Pons (tissue), 1 donor: ENCODE results near the gene PPP6R2.
"Not testable (repeated sequence)": the region's sequence is repeated elsewhere in the genome, so short reads cannot be mapped to it uniquely, and the experiment has no call there.

Experiments
- DNase-seq: peaks from one replicate; pipeline ENCODE4 v3.0.0-alpha.2; 2016; ENCODE audit warnings: low spot score

The PPP6R2 gene

GRCh38 chr22:50401907-50402306, 58.8 kb downstream of the PPP6R2 start:
- DNase-seq: no peak

- DNase-seq: peak; percentile 80
These were observed 60.6 kb downstream of the PPP6R2 start for GRCh38 chr22:50403701-50404101.

- DNase-seq: no peak
These were observed 63.5 kb downstream of the PPP6R2 start for GRCh38 chr22:50406416-50407170.

DNA sequence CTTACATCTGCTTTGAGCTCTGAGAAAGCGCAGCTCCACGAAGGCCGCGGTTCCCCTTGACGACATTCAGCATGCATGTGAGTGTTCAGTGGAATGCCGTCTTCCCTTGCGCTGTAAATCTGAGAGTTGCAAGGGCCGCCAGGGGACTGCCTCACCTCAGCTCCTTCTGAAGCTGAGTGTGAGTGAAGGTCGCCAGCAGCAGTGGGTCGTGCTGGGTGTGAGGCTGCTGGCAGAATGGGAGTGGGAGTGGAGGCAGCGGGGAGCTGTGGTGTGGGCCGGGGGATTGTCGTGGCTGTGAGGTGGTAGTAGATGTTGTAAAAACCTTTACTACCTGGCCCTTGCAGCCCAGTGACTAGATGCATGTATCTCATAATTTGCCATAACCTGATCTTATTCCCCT, 65.2 kb downstream of the PPP6R2 start:
- DNase-seq: no peak

DNA sequence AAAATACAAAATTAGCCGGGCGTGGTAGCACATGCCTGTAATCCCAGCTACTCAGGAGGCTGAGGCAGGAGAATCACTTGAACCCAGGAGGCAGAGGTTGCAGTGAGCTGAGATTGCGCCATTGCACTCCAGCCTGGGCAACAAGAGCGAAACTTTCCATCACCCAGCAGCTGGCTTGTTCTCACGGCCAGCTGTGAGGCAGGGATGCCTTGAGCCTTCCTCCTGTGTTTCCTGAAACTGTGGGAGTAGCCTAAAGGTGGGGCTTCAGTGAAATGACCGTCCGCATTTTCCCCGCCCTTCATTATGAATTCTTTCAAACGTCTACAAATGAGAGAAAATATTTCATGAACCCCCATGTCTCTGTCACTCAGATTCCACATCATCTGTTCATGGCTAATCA, 65.8 kb downstream of the PPP6R2 start:
- not testable (repeated sequence) for DNase-seq

- DNase-seq: no peak
These were observed 71.5 kb downstream of the PPP6R2 start for GRCh38 chr22:50414476-50415248.

- DNase-seq: no peak
These were observed 72.3 kb downstream of the PPP6R2 start for GRCh38 chr22:50415426-50415825.

DNA sequence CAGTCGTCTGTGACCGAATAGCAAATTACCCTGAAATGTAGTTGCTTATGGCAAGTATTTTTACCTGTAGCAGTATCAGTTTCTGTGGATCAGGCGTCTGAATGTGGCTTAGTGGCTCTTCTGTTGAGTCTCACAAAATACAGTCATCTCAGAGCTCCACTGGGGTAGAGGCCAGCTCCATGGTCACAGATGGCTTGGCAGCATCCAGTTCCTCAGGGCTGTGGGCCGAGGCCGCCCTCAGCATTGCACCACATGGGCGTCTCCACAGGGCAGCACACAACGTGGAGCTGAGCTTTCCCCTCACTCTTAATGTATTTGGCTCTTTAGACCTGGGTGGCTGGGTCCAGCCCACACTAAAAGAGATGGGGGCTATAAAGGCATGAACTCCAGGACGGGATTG, 73.9 kb downstream of the PPP6R2 start:
- DNase-seq: peak; percentile 56

- DNase-seq: peak; percentile 44
These were observed 74.5 kb downstream of the PPP6R2 start for GRCh38 chr22:50417411-50418210.

DNA sequence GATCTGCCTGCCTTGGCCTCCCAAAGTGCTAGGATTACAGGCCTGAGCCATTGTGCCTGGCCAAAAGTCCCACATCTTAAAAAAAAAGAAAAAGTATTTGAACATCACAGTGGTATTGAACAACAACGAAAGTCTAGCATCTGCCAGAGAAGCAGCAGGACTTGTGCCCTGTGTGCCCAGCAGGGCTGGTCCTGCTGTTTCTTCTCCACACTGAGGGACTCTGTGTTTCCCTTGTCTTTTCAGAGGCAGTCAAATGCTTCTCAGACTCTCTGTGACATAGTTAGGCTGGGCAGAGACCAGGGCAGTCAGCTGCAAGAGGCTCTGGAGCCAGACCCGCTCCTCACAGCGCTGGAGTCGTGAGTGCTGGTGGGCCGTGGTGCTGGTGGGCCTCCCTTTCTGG, 75.5 kb downstream of the PPP6R2 start:
- peak; percentile 88 for DNase-seq

DNA sequence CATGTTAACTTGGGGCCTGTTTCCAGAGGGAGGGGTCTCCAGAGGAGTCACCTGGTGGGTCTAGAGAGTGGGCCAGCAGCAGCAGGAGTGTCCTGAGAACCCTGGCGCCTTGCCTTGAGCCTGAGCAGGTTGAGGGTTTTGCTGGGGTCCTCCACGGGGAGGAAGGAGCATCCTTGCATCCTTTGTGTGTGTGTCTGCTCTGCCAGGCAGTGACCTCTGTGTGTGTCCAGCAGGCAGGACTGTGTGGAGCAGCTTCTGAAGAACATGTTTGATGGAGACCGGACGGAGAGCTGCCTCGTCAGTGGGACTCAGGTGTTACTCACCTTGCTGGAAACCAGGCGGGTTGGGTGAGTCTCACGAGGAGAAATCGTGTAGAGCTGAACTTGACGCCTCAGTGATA, 76.0 kb downstream of the PPP6R2 start:
- DNase-seq: no peak

GRCh38 chr22:50420015-50420414, 76.9 kb downstream of the PPP6R2 start:
- no peak for DNase-seq

DNA sequence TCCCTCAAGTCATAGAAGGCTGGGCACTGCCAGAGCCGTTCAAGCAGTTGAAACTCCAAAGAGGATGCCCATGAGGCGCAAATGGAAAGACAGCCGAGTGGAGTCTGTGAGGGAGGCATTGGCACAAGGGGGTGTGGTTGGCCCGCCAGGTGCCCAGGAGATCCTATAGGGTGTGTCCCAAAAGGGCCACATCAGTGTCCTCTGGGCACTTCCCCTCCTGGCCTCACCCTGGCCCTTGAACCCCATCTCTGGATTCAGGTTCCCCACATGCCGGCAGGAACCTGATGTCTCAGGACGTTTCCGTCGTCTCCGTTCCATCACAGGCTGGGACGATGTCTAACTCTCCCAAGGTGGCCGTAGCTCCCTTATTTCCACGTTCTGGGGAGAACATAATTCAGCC, 77.5 kb downstream of the PPP6R2 start:
- no peak for DNase-seq

- DNase-seq: no peak
These were observed 78.9 kb downstream of the PPP6R2 start for GRCh38 chr22:50422046-50422445.

DNA sequence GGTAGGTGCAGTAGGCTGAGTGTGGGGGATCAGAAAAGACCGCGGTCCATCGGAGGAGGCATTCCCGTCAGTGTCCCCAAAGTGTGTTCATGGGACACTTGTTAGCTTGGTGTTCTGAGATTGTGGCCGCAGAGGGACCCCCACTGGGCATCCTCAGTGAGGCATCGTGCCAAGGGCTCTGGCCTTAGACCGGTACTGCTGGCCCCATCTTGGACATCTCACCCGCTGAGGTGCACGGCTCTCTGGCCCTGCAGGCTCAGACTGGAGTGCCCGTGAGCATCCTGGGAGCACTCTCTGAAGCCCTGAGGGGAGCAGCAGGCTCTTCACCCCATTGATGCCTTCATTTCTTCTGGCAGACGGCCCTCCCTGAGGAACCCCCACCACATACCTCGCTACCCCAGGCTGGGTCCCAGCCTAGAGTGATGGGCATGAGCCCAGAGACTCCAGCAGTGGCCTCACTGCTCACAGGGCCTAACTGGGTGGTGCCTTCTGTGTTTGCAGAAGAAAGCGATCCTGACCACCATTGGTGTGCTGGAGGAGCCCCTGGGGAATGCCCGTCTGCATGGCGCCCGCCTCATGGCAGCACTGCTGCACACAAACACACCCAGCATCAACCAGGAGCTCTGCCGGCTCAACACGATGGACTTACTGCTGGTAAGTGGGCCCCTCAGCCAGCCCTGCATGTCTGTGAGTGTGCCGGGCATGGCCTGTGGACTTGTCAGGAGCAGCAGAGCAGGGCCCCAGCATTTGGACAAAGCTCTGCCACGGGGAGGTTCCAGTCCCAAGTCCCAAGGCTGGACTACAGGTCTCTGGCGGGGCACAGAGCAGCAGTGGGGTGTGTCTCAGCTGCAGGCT, 80.1 kb downstream of the PPP6R2 start:
- no peak for DNase-seq

DNA sequence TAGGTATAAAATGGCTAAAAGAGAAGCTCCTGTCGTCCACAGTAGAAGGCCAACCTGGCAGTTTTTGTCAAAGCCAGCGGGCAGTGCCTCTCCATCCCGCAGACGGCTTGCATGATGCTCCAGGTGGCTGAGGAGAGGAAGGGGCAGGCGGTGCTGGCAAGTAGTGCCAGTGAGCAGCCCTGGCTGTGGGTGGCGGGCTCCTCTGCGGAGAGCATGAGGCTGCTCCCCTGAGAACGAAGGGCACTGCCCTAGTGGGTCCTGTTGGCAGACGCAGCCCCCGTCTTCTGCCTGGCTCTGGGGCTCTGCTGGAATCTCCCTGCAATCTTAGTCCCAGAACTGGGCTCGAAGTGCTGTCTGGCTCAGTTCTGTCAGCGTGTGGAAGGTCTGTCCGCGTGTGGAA, 80.8 kb downstream of the PPP6R2 start:
- DNase-seq: no peak

GRCh38 chr22:50425179-50425916, 82.2 kb downstream of the PPP6R2 start:
- no peak for DNase-seq

GRCh38 chr22:50432131-50432876, 89.2 kb downstream of the PPP6R2 start:
- no peak for DNase-seq

DNA sequence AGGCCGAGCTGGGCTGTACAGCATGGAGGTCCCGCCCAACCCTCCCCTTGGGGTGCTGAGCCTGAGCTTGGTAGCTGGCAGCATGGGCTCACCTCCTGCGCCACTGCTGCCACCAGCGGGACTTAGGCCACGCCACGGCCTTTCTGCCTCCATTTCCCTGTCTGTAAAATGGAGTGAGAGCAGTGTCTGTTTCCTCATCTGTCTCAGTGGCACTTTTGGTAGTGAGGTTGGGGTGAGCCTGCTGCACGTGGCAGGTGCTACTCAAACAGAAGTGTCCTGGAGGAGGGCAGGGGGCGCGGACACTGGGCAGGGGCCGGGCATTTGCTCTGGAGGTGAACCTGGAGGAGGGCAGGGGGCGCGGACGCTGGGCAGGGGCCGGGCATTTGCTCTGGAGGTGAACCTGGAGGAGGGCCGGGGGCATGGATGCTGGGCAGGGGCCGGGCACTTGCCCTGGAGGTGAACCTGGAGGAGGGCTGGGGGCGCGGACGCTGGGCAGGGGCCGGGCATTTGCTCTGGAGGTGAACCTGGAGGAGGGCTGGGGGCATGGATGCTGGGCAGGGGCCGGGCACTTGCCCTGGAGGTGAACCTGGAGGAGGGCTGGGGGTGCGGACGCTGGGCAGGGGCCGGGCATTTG, 89.9 kb downstream of the PPP6R2 start:
- not testable (repeated sequence) for DNase-seq

DNA sequence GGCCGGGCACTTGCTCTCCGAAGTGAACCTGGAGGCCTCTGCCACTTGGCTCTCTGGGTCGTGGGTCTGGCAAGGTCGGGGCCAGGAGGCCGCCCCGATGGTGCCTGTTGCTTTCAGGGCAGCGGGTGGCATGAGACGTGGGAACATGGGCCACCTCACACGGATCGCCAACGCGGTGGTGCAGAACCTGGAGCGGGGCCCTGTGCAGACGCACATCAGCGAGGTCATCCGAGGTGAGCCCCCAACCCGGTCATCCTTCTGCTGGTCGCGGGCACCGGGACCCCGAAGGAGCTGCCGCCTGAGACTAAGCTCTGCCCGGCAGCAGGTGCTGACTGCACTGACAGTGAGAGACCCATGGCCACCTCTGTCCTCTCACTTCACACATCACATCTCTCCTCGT, 91.7 kb downstream of the PPP6R2 start:
- DNase-seq: no peak
